Epithelial cell of proximal tubule (primary cell): ENCODE measurements around the gene DDX60. TPM values are rescaled to one million over a fixed set of nuclear protein-coding genes. Genes with fewer than 3 reads are reported as not detected.
"Not testable (repeated sequence)": the region's sequence is repeated elsewhere in the genome, so short reads cannot be mapped to it uniquely, and the experiment has no call there.

Experiments
- DNase-seq: peaks from one replicate; pipeline ENCODE4 v3.0.0-alpha.2; 2011; ENCODE audit warnings: low read depth
- H3K4me3 ChIP-seq: 2 replicates; pipeline ENCODE4 v1.5.1; 2011; ENCODE audit warnings: low read depth, mild to moderate bottlenecking, low read length
- CTCF ChIP-seq: conservative IDR thresholded peaks from 2 replicates; pipeline ENCODE4 v1.5.1; 2012; ENCODE audit warnings: low read depth, mild to moderate bottlenecking, low read length
- total RNA-seq: library from RNA; depleted of rRNA; stranded (reverse); fragments of >200 nt; gene quantifications from 2 replicates; pipeline ENCODE4 v1.2.3, GENCODE V29; 2015

DDX60 gene
- total RNA-seq, 1 donor from 2014 or later = 16.7 TPM

GRCh38 chr4:168321006-168321405 is 2.5 kb upstream of the DDX60 start:
- no peak overlapping the region for H3K4me3 ChIP-seq
- TF ChIP-seq CTCF = no peak
- DNase-seq = no peak

- no peak overlapping the region for H3K4me3 ChIP-seq
Observed at GRCh38 chr4:168319486-168320019, 1.0 kb upstream of the DDX60 start.

GRCh38 chr4:168317621-168318020 is 931 bp downstream of the DDX60 start:
- TF ChIP-seq CTCF = no peak
- peak overlapping the region; percentile 85 for H3K4me3 ChIP-seq
- DNase-seq = no peak

More at GRCh38 chr4:168319486-168320019, 1.0 kb upstream of the DDX60 start:
- DNase-seq = no peak
- no peak for TF ChIP-seq CTCF

- no peak for DNase-seq
- TF ChIP-seq CTCF = no peak
- H3K4me3 ChIP-seq = no peak overlapping the region
Observed at GRCh38 chr4:168309781-168310180, 8.8 kb downstream of the DDX60 start.

- no peak overlapping the region for H3K4me3 ChIP-seq
- TF ChIP-seq CTCF = no peak
- no peak for DNase-seq
Observed at GRCh38 chr4:168308912-168309311, 9.6 kb downstream of the DDX60 start.

GRCh38 chr4:168306476-168306875 is 12.1 kb downstream of the DDX60 start:
- TF ChIP-seq CTCF = no peak
- H3K4me3 ChIP-seq = no peak overlapping the region
- no peak for DNase-seq

GRCh38 chr4:168304744-168305459 is 13.7 kb downstream of the DDX60 start:
- DNase-seq = no peak
- no peak overlapping the region for H3K4me3 ChIP-seq
- no peak for TF ChIP-seq CTCF

- DNase-seq, H3K4me3 ChIP-seq: not testable (repeated sequence)
Observed at GRCh38 chr4:168303430-168303829, 15.1 kb downstream of the DDX60 start.
